Measurements from ENCODE around the gene SPRR3.
A peak's percentile ranks its signal among the peaks of the same experiment; 100 is the strongest.
"Not testable (repeated sequence)": the region's sequence is repeated elsewhere in the genome, so short reads cannot be mapped to it uniquely, and the experiment has no call there.

Gene SPRR3

DNA sequence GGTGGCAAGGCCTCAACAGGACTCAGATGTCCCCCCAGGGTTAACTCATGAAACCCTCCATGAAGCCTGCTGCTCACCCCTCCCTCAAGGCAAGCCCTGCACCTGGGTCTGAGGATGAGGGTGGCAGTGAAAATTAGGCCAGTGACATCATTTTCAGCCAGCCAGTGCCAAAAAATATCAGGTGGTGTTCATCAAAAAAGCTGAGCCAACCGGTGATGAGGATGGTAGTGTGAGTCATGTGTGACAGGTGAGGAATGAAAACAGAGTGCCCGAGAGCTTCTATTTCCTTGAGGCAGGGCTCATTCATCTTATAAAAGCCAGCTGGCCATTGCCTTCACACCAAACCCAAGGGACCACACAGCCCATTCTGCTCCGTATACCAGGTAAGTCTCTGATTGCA is 17.8 kb upstream of the SPRR3 start, which contains the start of gene SPRR1A:
Gene SPRR1A, plus strand, starts transcription at position 339 of the 400 bp plus-strand sequence. CDS start 1,150 bp downstream, outside the sequence.
- no peak for DNase-seq

DNA sequence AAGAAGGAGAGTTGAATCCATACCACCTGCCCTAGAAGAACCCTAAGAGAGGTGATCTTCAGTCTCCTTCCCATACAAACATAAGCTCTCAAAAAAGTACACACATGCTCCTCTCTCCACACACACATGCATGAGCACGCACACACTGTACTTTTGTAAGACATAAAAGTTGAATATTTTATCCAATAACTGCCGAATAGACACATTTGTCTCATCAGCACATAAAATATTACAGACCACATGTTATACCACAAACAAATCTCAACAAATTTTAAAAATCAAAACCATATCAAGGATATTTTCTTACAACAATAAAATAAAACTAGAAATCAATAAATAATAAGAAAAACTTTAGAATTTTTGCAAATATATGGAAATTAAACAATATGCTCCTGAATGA is 15.0 kb upstream of the SPRR3 start:
- no peak for DNase-seq

DNA sequence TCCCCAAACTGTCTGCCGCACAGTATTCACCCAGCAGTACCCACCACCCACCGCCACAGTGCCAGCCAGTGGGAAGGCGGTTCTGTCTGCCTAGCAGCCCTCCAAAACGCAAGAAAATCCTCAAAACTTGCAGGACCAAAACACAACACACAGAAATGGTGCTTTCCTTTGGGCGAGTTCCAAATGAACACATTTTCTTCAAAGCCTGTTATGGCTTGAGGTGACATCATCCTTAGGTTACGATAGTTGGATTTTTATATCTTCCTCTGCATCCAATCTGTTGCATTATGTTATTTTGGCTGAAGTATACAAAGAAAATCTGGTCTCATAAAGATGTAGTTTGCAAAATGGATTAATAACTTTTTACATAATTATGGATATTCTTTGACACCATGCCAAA is 8.4 kb upstream of the SPRR3 start:
- DNase-seq: no peak

DNA sequence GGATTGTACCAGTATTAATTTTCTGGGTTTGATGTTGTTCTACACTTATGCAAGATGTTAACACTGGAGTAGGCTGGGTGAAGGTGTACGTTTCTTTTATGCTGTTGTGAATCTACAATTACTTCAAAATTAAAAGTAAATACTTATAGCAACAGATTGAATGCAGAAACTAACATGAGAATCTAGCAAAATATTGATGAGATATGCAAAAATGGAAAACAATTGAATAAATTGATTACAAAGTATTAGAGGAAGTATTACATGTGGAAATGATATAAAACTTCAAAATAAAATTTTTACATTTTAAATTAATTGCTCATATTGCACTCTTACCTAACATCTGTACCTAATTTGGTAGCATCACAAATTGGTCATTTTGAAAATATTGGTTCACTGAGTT is 5.7 kb upstream of the SPRR3 start:
- DNase-seq: no peak

DNA sequence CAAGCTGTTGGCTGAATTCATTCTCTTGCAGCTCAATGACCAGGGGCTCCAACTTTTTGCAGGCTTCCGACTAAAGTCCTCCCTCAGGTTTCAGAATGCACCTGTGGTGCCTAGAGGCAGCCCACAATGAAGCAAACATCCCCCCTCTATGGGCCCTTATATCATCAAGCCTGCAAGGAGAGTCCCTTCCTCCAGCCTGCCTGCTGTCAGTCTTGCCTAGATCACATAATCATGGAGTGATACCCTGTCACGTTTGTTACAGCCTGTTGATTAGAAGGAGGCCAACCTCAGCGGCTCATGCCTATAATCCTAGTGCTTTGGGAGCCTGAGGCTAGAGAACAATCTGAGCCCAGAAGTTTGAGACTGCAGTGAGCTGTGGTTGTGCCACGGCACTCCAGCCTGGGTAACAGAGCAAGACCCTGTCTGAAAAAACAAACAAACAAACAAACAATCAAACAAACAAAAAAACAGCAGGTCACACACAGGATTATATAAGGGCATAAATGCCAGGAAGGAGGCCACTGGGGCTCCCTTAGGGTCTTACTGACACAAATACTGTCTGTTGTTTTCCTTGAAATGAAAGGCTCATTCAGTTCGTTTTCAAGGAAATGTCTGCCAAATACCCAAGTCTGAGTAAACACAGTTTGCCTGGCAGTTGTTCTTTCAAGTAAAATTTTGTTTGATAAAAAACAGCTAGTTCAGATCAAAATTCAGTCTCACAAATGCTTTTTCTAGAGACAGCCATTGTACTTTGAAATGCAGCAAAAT is 4.7 kb upstream of the SPRR3 start:
- DNase-seq: no peak

DNA sequence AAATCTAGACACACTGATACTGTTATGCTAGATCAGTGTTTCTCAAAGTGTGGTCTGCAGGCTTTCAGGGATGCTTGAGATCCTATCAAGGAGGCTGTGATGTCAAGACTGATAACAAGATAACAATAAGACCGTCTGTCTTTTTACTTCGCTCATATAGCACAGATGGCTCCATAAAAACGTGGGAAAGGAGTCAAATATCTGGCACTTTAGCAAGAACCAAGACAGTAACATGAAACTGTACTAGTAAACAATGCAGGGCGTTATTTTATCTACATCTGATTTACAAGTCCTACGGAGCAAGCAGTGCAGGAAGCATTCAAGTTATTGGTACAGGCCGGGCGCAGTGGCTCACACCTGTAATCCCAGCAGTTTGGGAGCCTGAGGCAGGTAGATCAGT is 3.6 kb upstream of the SPRR3 start:
- no peak for DNase-seq

DNA sequence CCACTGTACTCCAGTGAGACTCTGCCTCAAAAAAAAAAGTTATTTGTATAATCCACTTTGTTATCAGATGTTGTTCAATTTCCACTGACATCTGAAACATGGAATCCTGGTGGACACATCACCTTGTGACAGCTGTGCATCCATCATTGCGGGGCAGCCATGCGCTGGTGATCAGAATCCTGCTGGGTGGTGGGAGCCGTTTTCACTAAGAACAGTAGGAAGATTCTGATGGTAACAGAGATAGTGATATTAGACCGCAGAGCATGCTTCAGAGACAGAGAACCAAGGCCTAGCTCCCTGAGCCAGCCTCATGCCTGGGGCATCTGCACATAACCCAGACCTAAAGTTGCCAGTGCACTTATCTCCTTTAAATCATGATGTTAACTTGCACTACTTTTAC is 3.1 kb upstream of the SPRR3 start:
- no peak for DNase-seq

DNA sequence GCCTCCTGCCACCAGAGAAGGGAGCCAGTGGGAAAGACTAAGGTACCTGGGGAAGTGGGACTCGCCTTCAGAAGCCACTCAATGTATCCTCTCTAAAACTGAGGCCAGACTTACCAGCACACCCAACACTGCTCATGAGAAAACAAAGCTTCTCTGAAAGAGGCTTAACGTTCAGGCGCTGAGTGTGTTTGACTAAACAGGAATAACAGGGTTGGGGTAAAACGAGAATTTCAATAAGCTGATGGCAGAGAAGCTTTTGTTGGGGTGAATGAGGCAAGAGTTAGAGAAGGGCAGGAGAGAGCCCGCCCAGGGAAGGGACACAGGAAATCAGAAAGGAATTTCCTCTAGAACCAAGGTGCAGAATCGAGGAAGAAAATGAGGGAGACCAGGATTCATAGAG is 1.7 kb upstream of the SPRR3 start:
- no peak for DNase-seq

DNA sequence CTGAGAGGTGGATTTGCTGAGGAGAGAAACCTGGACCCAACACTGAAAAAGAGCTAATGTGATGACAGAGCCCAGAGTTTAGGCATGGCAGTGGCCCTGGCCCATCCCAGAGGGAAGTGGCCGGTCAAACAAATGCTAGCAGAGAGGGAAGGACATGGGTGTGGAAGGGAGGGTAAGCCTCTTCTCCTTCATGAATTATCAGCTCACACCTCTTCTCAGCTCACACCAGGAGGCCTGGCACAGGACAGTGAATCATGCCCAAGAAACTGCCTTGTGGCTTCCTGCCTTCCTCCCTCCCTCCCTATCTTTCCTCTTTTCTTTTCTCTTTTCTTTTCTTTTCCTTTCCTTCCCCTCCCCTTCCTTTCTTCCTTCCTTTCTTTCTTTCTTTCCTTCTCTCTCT is 1.3 kb upstream of the SPRR3 start:
- no peak for DNase-seq

DNA sequence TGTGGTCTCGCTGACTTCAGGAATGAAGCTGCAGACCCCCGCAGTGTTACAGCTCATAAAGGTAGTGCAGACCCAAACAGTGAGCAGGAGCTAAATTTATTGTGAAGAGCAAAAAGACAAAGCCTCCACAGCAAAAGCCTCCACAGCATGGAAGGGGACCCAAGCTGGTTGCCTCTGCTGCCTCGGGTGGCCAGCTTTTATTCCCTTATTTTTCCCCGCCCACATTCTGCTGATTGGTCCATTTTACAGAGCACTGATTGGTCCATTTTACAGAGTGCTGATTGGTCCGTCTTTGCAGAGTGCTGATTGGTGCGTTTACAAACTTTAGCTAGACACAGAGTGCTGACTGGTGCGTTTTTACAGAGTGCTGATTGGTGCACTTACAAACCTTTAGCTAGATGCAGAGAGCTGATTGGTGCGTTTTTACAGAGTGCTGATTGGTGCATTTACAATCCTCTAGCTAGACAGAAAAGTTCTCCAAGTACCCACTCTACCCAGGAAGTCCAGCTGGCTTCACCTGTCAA is 9.7 kb downstream of the SPRR3 start:
- DNase-seq: not testable (repeated sequence)

DNA sequence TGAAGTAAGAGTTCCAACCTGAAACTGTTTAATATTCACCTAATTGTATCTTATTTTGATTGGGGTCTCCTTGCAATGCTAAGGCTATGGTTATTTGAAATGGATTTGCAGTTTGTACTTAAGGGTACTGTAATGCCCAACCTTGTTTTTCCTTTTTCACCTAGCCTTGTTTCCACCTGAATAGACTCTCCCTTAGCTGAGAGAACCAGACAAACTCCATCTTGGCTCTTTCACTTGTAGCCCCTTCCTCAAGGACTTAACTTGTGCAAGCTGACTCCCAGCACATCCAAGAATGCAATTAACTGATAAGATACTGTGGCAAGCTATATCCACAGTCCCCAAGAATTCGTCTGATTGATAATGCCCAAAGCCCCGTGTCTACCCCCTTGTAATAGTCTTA is 20.3 kb downstream of the SPRR3 start:
- DNase-seq: not testable (repeated sequence)

DNA sequence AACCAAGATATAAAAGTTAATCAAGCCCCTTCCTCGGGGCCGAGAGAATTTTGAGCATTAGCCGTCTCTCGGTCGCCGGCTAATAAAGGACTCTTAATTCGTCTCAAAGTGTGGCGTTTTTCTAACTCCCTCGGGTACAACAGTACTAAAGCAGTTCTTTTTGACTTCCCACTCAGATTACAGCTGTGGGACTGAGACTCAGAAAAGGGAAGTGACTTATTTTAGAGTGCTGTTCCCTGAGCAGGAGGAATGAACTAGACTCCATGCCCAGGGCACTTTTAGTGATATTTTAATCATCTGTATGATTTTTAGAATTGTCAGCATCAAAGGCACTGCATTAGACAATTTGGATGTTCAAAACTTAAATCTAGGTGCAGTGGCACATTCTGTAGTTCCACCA is 20.8 kb downstream of the SPRR3 start:
- DNase-seq: peak in 3 of 4 experiments; percentile 4 to 44 (median 36)

DNA sequence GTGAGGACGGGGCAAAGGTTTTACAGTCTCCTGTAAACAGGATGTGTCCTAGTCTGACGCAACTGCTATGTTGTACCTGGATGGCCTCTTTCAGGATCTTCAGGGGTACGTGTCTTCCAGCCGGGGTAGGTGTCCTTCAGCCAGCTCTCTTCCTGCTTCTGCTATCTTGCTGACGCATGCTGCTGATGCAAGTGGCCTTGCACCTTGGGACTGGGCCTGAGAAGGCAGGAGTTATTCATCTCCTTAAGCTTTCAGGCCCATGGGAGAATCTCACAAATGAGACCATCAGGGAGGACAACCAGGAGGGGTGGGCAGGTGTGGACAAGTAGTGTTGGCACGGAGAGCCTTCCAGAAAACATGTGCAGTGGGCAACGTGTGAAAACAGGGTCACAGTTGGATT is 21.6 kb downstream of the SPRR3 start:
- DNase-seq: no peak

DNA sequence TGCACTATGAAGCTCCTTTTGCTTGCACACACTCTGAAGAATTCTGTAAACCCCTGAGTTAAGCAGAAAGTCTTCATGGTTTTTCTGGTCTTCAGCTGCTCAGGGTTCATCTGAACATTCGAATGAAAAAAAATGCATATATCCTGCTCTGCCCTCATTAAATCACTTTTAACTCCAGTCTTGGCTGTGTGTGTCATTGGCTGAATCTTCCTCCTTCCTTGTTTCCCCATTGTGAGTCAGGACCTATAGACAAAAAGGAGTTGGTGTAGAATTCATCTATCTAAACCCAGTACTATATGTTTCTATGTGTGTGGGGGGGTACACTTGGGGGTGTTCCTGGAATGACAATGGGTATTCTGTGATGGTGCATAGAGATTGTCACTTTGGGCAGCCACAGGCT is 22.9 kb downstream of the SPRR3 start:
- DNase-seq: no peak

DNA sequence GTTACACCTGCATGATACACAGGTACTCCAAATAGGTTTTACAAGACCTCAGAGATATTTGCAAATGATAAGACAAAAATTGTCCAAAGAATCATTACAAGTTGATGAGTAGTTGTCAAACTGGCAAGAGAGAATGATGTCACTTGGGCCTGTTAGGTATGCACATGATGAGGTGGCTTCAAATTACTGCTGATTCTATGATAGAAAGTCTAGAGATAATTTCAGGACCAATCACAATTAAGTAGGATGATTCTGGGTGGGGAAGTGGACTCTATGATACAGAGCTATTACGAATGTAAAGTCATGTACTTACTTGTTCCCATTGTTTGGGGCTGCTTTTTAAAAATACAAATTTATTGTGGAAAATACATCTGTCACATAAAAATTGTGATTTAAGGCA is 24.2 kb downstream of the SPRR3 start:
- no peak for DNase-seq

DNA sequence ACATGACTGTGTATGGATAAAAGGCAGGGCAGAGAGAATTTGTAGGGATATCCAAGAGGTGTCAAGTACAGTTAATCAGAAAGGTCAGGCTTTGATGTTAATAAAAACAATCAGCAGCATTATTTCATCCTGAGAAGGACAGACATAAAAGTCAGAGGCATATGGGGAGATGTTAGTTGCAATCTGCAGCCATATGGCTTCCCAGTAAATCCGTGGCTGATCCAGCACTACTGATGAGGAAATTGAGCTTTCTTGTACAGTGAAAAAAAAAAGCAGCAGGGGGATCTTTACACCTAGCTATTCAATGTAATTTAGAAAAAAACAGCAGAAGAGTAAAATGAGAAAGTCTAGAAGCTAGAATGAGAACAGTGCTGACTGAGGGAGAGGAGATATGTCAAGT is 27.2 kb downstream of the SPRR3 start:
- no peak for DNase-seq

DNA sequence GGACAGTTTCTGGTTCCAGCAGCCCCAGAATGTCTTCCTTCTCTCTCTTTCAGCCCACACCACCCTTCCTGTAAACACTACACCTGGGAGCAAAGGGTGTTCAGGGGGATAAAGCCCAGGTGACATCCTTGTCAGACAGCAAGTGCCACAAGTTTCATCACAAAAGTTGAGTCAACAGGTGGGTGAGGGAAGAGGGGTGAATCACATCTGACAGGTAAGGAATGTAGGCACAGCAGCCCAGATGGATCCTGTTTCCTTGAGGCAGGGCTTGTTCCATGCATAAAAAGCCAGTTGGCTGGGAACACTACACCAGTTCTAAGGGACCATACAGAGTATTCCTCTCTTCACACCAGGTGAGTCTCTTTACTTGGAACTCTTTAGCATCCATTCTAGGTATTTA is 29.3 kb downstream of the SPRR3 start, which contains the start of gene SPRR1B:
Gene SPRR1B, plus strand, starts transcription at position 309 of the 400 bp plus-strand sequence. CDS start 1,143 bp downstream, outside the sequence.
- DNase-seq: no peak

DNA sequence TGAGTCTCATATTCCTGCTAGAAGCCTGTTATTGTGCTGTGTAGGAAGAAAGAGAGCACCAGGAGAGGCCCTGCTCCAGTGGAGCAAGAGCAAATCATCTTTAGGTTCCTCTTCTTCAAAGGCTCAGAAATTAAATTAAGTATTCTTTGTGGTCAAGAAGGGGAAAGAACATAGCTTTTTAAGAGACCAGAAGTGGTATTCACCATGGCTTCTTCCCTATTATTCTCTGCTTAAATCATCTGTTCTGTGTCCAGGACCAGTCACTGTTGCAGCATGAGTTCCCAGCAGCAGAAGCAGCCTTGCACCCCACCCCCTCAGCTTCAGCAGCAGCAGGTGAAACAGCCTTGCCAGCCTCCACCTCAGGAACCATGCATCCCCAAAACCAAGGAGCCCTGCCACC is 30.5 kb downstream of the SPRR3 start:
- peak in 2 of 4 experiments; percentile 2 to 32 for DNase-seq

DNA sequence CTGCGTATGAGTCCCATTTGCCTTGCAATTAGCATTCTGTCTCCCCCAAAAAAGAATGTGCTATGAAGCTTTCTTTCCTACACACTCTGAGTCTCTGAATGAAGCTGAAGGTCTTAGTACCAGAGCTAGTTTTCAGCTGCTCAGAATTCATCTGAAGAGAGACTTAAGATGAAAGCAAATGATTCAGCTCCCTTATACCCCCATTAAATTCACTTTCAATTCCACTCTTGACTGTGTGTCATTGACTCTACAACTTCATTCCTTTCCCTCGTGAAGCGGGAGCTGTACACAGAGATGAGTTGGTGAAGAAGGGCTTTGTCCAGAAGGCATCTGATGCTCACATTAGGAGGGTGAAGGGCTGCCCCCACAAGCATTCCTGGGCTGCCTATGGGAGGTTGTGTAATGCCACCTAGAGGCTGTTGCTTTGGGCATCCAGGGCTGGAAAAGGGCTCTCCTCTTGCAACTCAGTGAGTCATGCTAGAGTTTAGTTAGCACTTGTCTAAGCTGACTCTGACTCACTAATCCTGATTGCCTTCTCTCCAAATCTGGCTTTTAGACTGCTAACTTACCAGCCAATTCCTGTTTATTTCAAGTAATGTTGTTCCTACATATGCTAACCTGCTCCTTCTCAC is 31.2 kb downstream of the SPRR3 start:
- peak; percentile 27 to 59 (median 33) for DNase-seq

DNA sequence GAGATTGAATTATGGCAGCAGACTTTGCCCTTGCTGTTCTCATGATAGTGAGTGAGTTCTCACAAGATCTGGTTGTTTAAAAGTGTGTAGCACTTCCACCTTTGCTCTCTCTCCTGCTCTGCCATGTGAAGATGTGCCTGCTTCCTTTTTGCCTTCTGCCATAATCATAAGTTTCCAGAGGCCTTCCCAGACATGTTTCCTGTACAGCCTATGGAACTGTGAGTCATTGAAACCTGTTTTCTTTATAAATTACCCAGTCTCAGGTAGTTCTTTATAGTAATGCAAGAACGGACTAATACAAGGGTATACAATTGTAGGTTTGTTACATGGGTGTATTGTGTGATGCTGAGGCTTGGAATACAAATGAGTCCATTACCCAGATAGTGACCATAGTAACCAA is 33.7 kb downstream of the SPRR3 start:
- DNase-seq: no peak

DNA sequence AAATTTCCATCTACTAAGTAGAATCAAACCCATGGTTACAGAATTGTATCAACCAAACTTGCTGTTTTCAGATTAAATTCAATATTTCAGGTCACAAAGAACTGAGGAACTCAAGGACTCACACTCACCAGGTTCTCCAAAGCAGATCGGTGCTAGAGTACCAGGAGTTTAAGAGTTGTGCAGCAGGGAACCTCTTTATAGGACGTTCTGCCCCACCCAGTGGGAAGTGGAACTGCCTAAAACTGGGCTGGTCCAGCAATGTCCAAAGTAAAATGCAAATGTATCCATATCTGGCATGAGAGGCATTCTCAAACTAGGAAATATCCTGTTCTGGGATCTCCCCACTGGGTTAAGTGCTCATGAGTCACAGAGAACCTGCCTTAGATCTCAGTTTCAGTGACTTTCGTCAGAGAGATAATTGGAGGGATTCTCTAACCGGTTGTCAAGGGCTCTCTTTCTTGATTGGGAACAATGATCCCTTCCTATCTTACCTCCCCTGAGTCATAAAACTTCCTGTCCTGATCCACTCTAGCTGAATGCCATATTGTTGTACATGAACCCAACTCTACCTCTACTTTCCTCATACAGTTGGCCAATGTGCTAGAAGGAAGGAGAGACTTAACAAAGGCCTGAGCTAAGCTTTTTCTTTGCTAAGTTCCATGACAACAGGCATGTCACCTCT is 39.5 kb downstream of the SPRR3 start, which contains the start of gene SPRR2D:
Gene SPRR2D, minus strand, starts transcription at position 171 of the 682 bp plus-strand sequence. CDS start 774 bp downstream, outside the sequence.
- no peak for DNase-seq

DNA sequence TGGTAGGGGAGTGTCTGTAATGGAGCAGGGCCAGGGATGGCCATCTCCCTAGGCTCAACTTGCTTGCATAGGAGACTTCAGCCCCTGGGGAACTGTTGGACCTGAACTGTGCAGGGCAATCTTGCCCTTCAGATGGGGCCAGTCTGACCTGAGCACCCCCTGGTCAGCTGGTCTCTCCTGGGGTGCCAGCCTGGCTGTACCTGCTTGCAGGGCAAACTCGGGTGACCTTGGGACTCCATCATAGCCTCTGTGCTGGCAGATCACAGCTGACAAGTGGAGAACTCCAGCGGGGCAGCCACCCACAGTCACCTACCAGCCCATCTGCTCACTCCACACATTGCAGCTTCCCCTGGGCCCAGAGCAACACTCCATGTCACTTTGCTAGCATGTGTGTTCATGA is 47.7 kb downstream of the SPRR3 start:
- DNase-seq: no peak

All from suppressor macrophage (primary cell).